ENCODE measurements around the gene OSBPL2.

OSBPL2 gene

DNA sequence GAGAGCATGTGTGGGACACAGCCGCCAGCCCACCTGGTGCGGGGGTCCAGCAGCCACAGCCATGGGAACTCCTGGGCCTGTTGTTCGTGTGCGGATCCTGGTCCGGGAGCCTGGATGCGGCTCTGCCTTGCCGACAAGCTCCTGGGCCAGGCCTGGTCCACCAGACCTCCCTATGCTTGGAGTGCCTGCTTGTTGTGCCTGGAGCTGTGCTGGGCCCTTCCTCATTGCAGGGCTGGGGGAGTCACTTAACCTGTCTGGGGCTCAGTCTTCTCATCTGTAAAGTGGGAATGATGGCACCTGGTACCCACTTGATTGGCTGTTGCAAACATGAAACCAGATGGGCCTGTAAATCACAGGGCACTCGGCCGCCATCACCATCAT lies 2.6 kb upstream of the OSBPL2 start:
- DNase-seq (ENCODE audit: low spot score) = no peak

DNA sequence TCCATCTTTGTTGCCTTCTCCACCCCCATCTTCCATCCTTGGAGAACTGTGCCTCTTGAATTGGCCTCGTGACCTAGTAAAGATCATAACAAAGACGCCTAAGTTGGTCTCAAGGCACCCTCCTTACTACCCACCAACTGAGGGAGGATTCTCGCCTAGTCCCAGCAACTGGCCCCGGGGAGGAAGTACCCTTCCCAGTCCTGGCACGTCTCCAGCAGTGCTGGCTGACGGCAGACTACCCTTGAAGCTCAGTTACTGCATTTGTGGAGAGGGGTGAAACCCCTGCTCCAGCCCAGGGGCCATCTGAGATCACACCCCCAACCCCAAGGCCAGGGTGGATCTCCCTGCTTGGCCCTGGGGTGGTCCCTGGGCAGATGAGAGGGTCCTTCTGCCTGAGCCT lies 2.1 kb upstream of the OSBPL2 start:
- no peak for DNase-seq (ENCODE audit: low spot score)

DNA sequence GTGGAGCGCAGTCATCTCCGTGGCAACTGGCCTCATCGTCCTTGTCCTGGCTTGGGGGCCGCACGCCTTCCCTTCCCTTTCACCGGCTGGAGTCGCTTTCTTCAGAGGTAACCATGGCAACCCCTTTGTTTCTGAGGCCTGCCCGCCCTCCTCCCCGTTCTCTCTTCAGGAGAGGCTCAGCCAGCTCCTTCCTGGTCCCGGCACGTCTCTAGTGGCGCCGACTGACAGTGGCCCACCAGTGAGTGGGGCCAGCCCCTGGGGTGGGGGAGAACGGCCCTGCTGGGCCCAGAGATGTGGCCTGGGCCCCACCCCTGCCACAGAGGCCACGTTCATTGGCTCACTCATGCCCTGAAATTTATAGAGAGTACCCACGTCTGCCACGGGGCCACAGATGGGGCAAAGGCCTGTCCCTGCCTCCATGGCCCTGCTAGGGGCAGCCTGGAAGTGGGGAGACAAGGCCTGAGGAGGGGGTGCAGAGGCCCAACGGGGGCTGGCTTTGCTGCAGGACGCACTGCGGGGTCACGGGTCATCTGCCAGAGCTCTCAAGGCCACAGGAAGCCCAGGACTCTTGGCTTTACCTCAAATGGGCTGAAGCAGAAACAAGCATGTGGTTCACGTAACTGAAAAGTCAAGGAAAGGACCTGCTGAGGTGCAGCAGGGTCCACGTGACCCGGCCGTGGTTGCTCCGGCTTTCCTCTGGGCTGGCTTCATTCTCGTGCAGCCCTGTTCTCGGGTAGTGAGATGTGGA lies 1.4 kb upstream of the OSBPL2 start:
- DNase-seq (ENCODE audit: low spot score) = no peak

DNA sequence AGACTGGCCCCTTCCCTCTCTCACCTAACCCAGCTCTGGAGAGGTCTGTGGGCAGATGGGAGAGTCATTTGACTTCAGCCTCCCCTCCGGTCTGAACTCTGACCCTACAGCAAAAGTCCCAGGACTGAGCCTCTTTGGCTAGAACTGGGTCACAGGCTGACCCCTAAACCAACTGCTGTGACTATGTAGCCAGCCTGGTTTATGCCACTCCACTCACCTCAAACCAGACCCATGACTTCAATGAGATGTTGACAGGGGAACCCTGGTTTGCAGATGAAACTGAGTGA lies 864 bp upstream of the OSBPL2 start:
- DNase-seq (ENCODE audit: low spot score) = no peak

DNA sequence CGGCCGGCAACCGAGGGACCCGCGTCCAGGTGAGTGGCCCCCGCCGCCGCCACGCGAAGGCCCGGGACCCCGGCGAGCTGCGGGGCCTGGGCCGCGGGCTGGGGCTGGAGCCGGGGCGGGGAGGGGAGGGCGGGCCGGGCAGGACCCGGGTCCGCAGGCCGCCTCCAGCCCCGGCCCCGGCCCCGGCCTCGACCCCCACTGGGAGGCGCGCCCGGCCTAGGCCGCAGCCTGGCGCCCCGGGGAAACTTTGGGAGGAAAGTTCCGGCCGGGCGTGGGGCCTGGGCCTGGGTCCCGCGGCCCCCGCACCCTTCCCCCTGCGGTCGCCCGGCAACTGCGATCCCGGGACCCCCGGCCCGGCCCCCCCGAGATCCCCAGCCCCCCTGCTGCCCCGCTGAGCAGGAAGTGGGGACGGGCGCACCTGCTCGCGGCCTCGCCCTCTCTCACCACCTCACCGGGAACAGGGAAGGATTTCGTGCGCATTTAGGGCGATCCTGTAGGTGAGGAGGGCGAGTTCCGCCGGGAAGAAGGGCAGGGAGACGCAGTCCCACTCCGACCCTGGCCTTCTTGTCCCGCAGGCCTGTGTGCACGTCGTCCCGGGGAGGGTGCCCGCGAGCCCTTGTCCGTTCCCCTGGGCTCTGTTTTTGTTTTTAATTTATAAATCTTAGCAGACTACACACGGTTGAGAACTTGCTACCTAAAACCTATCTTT lies 402 bp downstream of the OSBPL2 start:
- DNase-seq (ENCODE audit: low spot score) = no peak

DNA sequence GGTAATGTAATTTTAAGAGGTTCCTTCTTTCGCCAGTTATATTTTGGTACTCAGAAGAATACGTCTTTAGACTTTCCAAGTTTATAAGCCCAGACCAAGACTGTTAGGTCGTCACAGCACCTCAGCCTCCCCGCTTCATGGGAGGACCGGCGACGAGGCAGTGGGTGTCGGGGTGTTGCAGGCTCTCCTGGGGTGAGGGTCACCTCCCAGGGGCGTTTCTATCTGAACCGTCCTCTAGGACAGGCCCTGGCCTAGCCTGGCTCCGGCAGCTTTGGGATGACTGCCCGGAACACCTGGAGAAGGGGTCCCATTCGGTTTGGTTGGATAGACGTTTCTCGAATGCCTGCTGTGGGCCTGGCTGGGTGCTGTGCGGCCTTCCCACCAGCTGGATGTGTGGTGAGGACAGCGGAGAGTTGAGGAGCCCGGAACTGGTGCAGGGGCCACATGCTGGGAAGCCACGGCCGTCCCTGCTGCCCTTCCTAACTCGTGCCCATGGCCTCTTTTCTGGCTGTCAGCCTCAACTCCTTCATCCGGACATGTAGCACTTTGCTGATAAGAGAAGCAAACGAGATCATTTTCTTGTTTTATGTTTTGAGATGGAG lies 1.1 kb downstream of the OSBPL2 start:
- no peak for DNase-seq (ENCODE audit: low spot score)

DNA sequence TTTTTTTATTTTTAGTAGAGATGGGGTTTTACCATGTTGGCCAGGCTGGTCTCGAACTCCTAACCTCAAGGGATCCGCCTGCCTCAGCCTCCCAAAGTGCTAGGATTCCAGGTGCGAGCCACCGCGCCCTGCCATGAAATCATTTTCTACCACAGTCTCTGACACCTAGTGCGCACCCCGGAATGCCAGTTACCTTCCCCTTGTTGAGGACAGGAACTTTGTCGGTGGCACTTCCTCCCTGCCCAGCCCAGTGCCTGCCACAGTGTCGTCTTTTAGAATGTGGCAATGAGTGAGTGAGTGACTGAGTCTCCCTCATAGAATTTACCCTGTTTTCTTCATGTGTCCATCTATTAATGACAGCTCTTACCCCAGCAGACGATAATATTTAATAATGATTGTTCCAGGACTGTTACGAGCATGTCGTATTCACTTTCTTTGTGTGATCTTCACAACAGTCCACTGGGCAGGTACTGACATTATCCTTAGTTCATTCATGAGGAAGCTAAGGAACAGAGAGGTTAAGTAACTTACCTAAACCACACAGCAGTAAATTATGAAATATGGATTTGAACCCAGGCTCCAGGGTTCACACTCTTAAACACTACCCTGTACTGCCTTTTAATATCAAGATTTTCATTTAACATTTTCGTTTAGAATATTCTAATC lies 1.8 kb downstream of the OSBPL2 start:
- DNase-seq (ENCODE audit: low spot score) = no peak

DNA sequence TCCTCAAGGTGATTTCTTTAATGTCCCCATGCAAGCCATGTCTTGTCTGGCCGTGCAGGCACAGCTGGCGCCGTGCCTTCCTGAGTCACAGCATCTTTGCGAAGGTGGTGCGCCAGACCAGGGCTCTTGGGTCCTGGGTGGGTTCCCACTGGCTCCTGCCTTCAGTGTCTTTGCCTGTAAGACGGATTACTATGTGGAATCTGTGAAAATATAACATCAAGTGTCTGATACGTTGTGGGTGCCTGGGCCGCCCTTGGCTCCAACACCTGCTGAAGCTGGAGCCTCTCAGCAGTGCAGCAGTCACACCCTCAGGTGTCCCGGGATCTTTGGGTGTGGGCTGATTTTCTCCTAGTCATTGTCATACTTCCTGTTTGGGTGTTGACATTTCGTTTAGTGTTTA lies 3.2 kb downstream of the OSBPL2 start:
- no peak for DNase-seq (ENCODE audit: low spot score)

DNA sequence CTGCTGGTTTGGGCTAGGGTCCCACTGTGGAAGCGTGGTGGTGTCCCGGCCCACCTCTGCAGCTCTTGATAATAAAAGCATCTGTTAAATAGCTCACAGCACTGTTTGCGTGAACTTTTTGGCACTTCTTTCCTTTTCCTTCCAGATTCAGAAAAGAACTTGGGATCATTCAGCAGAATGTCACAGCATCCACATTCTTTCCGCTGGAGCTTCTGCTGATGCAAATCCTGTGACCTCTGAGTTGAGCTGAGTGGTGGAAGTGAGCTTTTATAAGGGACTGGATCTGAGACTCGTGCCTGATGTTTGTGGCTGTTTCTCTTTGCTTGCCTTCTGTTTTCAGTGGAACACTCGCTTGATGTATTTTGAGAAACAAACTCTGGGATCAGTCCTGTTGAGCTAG lies 3.9 kb downstream of the OSBPL2 start:
- DNase-seq (ENCODE audit: low spot score) = no peak

DNA sequence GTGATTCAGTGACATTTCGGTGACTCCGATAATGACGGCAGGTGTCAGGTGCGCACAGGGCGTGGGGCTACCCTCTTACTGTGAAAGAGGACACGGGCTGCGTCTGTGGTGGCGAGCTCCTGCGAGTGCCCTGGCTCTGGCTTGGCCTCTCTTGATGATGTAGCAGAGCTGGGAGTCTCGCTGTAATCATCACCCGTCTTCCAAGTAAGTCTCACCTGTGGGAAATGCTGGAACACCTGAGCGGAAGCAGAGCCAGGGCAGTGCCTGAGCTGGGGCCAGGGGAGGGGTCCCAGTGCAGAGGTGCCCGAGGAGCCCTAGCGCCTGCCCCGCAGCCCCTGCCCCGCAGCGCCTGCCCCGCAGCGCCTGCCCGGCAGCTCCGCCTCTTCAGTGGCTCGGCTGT lies 4.8 kb downstream of the OSBPL2 start:
- DNase-seq (ENCODE audit: low spot score) = no peak

DNA sequence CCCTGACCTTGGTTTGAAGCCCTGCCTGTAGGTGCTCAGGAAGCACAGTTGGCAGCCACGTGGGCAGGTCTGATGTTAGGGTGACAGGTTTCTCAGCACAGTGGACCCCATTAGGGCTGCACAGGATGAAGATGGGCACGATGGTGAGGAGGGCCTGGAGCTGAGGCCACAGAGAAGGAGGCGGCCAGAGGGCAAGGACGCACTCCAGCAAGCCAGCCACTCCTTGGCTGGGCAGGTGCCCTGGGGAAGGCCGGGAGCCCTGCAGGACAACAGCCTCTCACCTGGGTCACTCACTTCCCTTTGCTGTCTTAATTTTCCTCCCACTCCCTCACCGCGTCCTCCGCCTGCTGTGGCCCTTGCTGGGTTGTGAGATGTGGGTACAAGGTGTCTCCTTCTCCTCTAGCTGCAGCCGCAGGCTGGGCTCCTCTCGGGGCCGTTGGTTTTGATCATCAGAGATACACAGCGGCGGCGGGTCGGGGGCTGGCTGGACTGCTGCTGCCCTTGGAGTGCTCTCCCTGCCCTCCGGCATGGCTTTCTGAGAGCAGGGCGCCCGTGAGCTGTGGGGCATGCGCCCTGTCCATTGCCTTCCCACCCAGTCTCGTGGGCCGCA lies 5.7 kb downstream of the OSBPL2 start:
- no peak for DNase-seq (ENCODE audit: low spot score)

DNA sequence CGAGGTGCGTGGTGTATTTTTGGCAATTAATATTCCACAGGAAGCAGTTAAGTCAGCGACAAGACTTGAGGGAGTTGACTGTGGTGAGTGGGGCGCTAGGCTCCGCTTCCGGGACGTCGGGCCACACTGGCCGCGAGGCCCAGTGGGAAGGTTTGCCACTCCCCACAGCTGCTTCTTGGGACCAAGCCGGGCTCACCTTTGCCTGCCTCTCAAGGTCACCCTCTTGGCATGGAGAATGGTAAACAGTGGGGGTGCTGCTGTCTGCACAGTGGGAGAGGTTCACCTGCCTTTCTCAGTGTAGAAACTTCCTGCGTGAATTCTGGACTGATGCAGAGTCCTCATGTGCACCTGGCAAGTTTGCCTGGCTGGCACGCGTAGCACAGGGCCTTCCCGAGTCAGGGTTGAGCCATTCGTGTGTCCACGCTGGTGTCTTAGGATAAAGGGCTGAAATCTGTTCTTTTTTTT lies 6.4 kb downstream of the OSBPL2 start:
- no peak for DNase-seq (ENCODE audit: low spot score)

DNA sequence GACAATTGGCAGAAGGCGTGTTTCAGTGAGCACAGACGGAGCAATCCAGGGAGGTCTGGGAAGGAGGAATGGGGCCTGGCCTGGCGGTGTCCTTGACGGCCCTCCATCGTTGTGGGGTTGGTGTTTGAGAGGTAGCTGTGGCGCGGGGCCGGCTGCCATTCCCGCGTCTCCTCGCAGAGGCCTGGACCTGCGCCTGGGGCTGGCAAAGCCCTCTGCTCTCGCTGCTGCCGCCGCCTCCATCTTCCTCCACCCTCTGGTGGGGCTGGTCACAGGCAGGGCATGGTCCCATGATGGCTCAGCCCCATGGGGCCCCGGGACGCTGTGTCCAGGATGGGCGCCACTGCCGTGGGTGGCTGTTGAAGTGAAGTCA lies 7.6 kb downstream of the OSBPL2 start:
- no peak for DNase-seq (ENCODE audit: low spot score)

DNA sequence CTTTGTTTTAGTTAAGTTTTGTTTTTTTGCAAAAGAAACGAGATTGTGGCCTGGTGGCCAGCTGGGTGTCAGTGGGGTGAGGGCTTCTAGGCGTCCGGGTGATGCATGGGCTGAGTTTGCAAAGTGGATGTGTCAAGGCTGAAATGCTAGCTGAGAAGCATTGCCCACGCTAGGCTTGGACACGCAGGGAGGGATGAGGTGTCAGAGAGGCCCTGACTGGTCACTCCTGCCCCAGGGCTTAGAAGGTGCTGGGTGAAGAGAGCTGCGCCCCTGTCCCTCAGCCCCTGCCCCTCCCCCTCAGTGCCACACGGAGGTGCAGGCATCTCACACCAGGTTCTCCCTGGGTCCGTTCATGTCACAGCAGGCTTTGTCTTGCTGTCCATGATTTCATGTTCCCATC lies 8.1 kb downstream of the OSBPL2 start:
- no peak for DNase-seq (ENCODE audit: low spot score)

DNA sequence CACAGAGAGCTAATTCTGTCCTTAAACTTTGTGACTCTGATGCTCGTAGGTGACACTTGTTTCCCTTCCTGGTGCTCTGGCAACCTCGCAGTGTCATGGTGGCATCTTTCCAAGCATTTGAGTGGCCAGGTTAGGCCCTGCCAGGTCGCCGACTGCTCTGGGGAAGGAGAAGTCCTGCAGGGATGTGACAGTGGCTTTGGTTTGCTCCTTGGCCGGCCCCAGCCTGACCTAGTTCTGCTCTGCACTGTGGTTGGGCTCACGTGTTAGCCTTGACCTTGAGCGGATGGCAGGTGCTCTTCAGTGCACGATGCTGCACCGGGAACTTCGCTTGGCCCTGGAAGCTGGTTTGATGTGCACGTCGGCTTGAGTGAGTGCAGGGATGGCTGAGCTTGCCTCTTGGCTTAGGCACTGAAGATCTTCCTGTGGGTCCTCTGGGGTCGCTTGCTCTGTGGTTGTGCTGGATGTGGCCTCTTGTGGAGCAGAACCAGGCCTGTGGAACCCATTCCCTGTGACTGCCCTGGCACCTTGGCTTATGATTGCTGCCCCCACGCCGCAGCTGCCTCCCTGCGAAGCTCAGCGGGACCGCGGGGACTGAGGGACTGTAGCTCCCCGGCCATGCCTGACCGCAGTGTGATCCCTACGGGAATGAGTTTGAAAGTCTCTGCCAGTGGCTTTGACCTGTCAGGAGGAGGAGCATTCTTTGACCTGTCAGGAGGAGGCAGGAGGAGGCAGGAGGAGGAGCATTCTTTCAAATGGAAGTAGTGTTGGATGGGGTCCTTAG lies 8.7 kb downstream of the OSBPL2 start:
- DNase-seq (ENCODE audit: low spot score) = no peak

DNA sequence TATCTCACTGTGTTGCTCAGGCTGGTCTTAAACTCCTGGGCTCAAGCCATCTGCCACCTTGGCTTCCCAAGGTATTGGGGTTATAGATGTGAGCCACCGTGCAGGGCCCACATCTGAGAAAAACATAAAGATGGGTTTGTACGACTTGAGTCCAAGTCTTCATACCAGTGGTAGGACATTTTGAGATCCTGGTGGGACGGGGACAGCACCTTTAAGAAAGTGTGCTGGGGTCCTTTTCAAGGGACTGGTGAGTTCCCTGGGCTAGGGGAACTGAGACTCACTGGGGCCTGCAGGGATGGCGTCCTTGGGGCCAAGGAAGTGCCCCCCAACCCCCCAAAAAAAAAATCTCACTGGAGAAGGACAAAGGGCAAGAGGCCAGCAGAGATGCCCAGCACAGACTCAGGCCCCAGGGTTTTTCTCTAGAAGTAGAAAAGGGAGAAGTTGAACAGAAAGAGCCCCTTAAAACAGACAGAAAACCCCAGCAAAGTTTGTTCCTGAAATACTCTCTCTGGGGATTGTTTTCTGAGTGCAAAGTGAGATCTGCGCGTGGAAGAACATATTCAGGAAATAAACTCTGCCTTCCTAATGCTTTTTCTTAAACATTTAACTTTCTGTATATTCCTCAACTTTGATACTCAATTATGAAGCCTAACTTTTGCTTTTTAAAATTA lies 10.7 kb downstream of the OSBPL2 start:
- no peak for DNase-seq (ENCODE audit: low spot score)

DNA sequence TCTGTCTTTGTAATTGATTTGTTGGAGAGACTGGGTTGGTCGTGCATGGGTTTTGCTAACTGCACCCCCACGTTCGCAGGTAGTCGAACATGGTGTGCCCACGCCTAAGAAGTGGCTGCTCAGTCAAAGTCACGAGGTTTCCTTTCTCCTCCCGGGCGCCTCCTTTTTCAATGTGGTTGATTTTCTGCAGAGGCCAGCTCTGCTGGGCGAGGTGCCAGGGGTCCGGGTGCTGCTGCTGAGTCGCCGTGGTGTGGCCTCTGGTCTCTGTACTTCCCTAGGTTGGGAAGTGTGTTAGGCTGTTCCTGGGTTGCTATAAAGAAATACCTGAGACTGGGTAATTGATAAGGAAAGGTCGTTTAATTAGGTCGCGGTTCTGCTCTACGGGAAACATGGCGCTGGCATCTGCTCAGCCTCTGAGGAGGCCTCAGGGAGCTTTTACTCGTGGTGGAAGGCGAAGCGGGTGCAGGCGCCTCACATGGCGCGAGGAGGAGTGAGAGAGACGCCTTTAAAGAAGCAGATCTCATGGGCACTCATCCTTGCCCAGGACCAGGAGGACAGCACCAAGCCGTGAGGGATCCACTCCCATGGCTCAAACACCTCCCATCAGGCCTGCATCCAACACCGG lies 14.1 kb downstream of the OSBPL2 start:
- no peak for DNase-seq (ENCODE audit: low spot score)

DNA sequence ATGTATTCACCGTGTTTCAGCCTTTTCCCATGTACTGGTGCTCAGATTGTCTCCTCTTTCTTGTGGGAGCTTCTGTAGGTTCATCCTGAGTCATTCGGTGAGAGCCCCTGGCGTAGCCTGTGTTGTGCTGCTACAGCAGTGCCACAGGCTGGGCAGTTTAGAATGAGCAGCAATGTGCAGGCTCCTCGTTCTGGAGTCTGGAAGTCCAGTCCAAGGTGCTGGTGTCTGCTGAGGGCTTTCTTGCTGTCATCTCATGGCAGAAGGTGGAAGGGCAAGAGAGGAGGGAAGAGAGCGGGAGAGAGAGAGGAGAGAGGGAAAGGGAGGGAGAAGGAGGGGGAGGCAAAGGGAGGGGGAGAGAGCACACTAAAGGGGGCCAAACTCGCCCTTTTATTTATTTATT lies 15.1 kb downstream of the OSBPL2 start:
- no peak for DNase-seq (ENCODE audit: low spot score)

DNA sequence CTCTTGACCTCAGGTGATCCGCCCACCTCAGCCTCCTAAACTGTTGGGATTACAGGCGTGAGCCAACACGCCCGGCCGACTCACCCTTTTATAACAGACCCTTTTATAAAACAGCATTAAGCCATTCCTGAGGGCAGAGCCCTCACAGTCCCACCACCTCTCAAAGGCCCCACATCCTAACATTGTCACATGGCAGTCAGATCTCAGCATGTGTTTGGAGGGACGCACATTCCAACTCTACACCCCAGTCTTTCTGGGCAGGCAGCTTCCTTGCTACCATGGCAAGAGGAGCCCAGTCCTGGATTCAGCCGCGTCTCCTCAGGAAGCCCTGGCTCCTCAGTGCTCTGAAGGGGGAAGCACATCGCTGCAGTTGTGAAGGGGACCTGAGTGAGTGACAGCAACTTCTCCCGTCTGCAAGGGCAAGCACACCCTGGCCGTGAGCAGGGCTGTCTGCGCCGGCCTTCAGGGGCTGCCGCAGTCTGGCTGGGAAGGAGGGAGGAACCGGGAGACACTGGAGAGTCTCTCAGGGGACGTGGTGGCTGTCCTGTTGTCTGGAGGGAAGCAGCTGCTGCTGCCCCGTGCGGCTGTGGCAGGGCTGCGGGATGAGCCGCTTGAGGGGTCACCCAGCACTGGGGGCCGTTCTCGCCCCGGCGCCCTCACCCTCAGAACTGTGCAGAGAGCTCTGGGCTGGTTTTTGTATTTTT lies 15.9 kb downstream of the OSBPL2 start:
- DNase-seq (ENCODE audit: low spot score) = no peak

DNA sequence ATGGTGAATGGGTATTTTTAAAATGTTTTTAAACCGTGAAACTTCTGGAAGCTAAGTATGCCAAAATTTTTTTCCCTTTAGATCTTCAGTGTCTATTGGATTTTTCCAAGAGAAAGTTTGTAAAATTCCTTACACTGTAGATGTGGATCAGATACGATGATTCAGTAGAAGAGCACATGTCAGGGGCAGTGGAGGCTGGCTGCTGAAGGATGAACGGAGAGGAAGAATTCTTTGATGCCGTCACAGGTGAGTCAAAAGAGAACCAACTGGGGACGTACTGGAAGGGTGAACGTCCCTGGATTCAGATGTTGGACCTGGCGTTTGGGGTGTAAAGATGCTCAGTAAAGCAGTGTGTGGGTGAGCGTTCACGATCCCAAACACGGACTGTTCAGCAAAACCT lies 17.7 kb downstream of the OSBPL2 start:
- no peak for DNase-seq (ENCODE audit: low spot score)
